GM19240 (cell line): ENCODE data around the gene PTPN7.
"Not testable (repeated sequence)": the region's sequence is repeated elsewhere in the genome, so short reads cannot be mapped to it uniquely, and the experiment has no call there.

Experiments
- DNase-seq: peaks from one replicate; pipeline ENCODE4 v3.0.0; 2011; ENCODE audit warnings: low spot score; ENCODE audit not compliant: insufficient read length

The PTPN7 gene

GRCh38 chr1:202167054-202167453 lies 6.7 kb upstream of the PTPN7 start:
- DNase-seq = not testable (repeated sequence)

DNA sequence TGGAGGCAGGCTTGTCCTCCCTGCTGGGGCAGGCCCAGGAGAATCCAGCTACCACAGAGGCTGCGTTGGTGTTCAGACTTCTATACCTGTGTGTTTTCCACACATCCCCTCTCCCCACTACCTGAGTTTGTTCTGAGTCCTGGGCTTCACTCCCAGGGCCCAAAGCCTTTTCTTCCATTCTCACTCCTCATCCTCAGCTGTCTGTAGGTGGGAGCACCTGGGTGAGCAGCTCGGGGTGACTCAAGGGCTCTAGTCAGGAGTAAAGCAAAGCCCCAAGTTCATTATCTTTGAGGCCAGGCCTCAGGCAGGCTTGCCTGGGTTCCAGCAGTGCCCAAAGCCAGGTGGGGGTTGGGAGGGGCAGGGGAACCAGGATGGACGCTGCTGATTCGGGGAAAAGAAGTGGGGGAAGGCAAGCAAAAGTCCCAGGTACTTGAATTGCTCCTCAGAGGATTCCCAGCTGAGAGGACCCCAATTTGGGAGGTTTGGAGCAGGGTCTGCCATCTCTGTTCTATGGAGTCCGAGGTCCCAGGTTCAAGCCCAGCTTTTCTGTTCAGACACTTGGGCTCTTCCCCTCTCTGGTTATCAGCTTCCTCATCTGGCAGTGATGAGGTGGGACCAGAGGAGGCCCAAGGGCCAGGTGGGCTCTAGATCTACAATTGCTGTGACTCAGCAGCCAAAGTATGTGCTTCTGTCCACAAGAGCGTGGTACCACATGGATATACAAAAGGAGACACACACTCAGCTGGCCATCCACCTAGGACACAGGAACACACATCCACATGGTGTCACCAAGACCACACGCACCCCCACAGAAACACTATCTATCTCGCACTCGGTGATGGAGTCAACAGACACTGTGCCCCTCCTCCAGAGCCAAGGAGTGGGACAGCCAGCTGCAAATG lies 5.8 kb upstream of the PTPN7 start:
- no peak for DNase-seq

GRCh38 chr1:202165267-202165941 lies 5.0 kb upstream of the PTPN7 start:
- no peak for DNase-seq

DNA sequence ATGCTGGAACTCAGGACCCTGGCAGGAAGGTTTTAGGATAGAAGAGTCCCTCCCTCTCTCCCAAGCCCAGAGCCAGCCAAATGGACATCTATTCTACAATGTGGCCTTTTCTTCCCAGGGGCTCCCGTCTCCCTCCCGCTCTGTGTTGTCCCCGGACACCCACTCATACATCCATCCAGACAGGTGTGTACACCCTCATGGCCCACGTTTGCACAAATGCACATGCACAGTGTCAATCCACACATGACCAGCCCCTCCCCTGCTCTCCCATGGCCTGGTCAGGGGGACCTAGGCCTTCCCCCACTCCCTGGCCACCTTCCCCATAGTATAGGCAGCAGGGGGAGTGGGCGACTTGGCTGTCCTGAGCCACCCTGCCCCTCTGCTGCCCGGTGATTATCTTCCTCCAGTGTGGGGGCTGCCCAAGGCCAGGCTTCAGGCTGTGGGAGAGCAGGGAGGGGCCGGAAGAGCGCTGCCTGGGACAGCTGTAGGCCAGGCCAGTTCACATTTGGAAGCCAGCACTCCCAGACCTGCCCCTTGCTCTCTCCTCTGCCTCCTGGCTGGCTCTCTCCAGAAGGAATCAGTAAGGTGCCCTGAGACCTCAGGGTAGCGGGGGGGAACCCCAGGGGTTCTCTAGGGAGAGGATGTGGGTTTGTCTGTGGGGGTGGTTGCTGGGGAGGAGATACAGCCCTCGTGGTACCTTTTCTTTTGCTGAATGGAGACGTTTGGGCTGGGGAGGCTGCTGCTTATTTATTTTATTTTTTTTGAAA lies 4.1 kb upstream of the PTPN7 start:
- DNase-seq = no peak

DNA sequence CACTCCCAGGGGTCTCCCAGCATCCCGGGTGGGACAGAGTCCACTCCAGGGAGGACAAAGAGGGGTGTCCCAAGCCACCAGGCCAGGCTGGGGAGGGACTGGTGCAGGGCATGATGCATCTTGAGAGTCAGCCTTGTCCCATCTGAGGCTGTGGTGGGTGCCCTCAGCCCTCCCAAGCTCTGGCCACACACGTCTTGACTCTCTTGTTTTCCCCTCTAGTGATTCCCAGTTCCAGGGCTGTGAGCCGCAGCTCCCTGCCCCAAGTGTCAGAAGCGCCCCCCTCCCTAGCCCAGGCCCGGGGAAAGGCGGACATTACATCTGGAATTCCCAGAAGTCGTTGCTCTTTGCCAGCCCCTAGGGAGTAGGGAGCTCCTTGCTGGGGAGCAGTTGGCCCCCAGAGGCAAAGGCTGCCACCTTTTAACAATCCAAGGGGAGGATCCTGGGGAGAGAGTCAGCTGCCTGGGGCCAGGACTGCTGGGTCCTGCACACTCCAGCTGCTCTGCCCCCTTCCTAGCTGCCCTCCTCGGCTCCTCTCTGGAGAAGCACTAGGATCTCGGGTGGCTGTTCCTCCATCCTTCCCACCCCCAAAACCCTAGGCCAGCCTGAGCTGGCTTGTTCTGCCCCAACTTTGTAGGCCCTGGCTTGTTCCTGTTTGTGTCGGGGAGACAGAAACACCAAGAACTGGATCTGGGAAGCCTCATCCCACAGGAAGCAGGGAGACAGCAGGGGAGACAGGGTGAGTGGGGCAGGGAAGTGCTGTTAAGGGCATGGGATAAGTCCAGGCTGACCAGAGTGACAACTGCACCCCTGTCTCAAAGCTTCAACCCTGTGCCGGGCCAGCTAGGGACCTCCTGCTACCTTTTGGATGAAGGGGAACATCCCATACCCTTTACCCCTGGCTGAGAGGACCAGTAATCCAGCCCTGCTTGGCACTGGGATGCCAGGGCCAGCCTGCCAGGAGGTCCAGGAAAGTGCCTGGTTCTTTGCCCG lies 3.2 kb upstream of the PTPN7 start:
- no peak for DNase-seq

- no peak for DNase-seq
Measured at GRCh38 chr1:202162418-202163280, 2.2 kb upstream of the PTPN7 start.

DNA sequence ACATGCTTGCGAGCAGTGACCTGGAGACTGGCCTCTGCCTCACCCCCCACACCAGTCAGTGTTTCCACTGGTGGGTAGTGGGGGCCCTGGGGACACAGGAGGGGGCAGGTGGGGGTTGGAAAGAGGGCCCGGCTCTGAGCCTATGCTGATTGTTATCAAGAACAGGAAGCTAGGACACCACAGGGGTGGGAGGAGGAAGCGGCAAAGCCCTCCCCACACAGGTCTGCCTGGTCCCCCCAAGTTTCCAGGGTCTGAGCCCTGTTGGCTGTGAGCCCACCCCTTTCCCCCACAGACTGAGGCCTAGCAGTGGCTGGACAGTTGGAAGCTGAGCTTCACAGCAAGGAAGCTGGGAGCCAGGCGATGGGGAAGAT lies 1.6 kb upstream of the PTPN7 start:
- DNase-seq = no peak

GRCh38 chr1:202161151-202162046 lies 997 bp upstream of the PTPN7 start:
- no peak for DNase-seq

DNA sequence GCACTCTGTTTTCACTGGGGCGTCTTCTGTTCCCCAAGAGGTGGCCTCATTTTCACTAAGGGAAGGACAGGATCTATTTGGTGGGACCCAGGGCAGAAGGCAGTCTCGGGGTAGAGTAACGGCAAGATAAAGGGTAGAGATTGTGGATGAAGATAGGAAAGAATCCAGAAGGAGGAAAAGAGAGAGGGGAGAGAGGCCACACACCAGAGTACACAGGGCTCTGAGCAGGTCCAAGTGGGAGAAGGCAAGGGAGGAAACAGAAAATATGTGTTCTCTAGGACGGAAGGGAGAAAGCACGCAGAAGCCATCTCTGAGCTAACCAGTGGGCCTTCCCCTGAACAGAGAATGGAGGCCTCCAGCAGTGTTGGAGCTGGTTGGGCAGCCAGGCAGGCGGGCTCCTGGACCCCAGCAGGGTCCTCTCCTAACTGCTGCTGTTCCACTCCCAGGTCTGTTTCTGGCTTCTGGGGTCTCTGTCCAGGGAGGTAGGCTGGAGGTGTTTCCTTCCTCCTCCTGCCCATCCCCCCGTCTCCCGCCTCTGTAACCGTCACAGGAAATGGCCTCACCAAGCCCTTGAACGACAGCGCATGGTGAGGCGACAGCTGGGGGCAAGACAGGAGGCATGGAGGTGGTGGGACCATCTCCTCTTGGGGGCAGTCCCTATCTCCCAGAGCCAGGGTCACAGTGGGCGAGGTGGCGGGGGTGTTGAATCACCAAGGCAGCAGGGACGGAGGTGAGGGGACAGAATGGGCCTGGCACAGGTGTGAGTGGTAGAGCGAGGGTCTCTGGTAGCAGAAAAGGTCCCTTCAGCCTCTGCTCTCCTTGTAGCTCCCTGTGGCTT lies 649 bp downstream of the PTPN7 start:
- DNase-seq = no peak

GRCh38 chr1:202158810-202159533 lies 1.4 kb downstream of the PTPN7 start:
- DNase-seq = no peak

- no peak for DNase-seq
Measured at GRCh38 chr1:202157945-202158344, 2.5 kb downstream of the PTPN7 start.

DNA sequence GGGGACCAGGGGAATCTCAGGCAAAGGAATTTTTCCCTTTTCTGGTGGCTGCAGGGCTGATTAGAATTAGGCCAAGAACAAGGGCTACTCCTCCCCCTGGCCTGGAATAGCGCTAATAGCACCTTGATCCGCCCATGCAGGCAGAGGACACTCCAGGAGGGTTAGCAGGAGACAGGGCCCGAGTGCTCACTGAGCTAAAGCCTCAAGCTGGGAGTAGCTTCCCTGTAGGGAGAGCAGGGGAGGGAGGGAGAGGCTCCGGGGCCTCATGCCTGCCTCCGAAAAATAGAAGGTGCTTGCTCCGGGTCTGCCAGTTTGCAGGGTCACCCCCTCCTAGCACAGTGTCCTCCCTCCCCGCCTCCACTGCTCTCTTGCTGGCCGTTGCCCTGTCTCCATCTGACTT lies 3.8 kb downstream of the PTPN7 start:
- no peak for DNase-seq

DNA sequence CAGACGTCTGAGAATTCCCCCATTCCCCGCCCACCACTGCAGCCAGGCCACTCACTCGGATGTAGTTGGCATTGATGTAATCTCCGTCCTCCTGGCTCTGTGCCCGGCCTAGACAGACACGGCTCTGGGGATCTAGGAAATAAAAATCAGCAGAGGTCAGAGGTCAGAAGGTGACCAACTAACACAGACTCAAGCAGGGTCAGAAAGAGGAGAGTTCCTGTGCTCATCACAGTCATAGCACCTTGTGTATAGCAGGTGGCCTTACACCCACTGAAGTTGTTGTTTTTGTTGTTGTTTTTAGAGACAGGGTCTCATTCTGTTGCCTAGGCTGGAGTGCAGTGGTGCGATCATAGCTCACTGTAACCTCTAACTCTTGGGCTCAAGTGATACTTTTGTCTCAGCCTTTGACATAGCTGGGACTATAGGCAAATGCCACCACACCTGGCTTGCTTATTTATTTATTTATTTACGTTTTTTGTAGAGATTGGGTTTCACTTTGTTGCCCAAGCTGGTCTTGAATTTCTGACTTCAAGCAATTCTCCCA lies 4.9 kb downstream of the PTPN7 start:
- DNase-seq = no peak

GRCh38 chr1:202154766-202155477 lies 5.5 kb downstream of the PTPN7 start:
- no peak for DNase-seq

- no peak for DNase-seq
Measured at GRCh38 chr1:202154148-202154765, 6.1 kb downstream of the PTPN7 start.

GRCh38 chr1:202153284-202153683 lies 7.1 kb downstream of the PTPN7 start:
- no peak for DNase-seq
